Panc1 (cell line): ENCODE results near the gene IGFL3. TPM values are rescaled to one million over a fixed set of nuclear protein-coding genes. Genes with fewer than 3 reads are reported as not detected.

Source experiments
- ATAC-seq: fragments of 200-7000 bp; cut with Tn5 transposase; 2 replicates; pipeline ENCODE4 v1.9.1; 2020; ENCODE audit warnings: mild to moderate bottlenecking, moderate library complexity
- BruUV-seq: library from RNA; stranded (reverse); fragments of 400-500 nt; replicated peaks from 2 replicates; lab custom pipeline; 2021; lab: Mats Ljungman, UMichigan
- CTCF ChIA-PET: fragments of 300-600 bp; sonication (Branson Sonifier 250); formaldehyde crosslinking; loops from one replicate; lab custom pipeline; 2022; ENCODE audit warnings: antibody characterized with exemption; lab: Charles Lee
- POLR2A ChIA-PET: fragments of 300-600 bp; sonication (Branson Sonifier 250); formaldehyde crosslinking; loops from one replicate; lab custom pipeline; 2022; ENCODE audit warnings: antibody characterized with exemption; lab: Charles Lee
- DNase-seq: peaks from one replicate; pipeline ENCODE4 v3.0.0-alpha.2; 2010; ENCODE audit warnings: low read depth, low spot score
- H3K27ac ChIP-seq: 2 replicates; pipeline ENCODE4 v1.5.1; 2011; ENCODE audit warnings: mild to moderate bottlenecking, low read length, inconsistent platforms
- H3K27me3 ChIP-seq: fragments of 200-500 bp; sonication (Bioruptor generic); 2 replicates; pipeline ENCODE4 v1.6.0; 2014; ENCODE audit warnings: low read length, inconsistent platforms; ENCODE audit not compliant: control insufficient read depth, insufficient read depth
- H3K36me3 ChIP-seq: fragments of 200-500 bp; sonication (Bioruptor generic); 2 replicates; pipeline ENCODE4 v1.5.1; 2014; ENCODE audit warnings: inconsistent platforms, mild to moderate bottlenecking, low read length, moderate library complexity; ENCODE audit not compliant: control insufficient read depth, insufficient read depth
- H3K4me1 ChIP-seq: 2 replicates; pipeline ENCODE4 v1.5.1; 2011; ENCODE audit warnings: inconsistent platforms, mild to moderate bottlenecking, low read length, moderate library complexity; ENCODE audit not compliant: control insufficient read depth, insufficient read depth
- H3K4me3 ChIP-seq, 2 experiments: 2 replicates each; pipeline ENCODE4 v1.5.1; 2011 to 2012; ENCODE audit warnings: low read depth in 2 of 2, low read length in 2 of 2, mild to moderate bottlenecking in 2 of 2, inconsistent platforms in 1 of 2, moderate library complexity in 1 of 2
- H3K9me3 ChIP-seq: fragments of 200-500 bp; sonication (Bioruptor generic); 2 replicates; pipeline ENCODE4 v1.5.1; 2014; ENCODE audit warnings: low read depth, mild to moderate bottlenecking, inconsistent platforms, low read length, moderate library complexity; ENCODE audit not compliant: control insufficient read depth, insufficient read depth
- POLR2AphosphoS5 ChIP-seq: IDR thresholded peaks from 2 replicates; pipeline ENCODE4 v1.6.1; 2012; ENCODE audit warnings: mild to moderate bottlenecking, low read depth, low read length, moderate library complexity
- SIN3A ChIP-seq: IDR thresholded peaks from 2 replicates; pipeline ENCODE4 v1.6.1; 2012; ENCODE audit warnings: low read depth, mild to moderate bottlenecking, low read length, moderate library complexity, borderline replicate concordance; ENCODE audit not compliant: insufficient read depth
- TCF7L2 ChIP-seq: IDR thresholded peaks from 2 replicates; pipeline ENCODE4 v1.6.1; 2011; ENCODE audit warnings: mild to moderate bottlenecking, low read depth, low read length, inconsistent platforms
- in situ Hi-C: cut with HindIII; loops from 2 replicates; pipeline ENCODE4 v1.10.0; 2016; ENCODE audit warnings: low sequenced_read_pairs, low pct_unique_long_range_greater_than_20kb
- intact Hi-C: fragments of 100-400 bp; cut with micrococcal nuclease; formaldehyde crosslinking; loops from one replicate; pipeline ENCODE4 v1.10.0; 2022; ENCODE audit not compliant: unreplicated experiment
- total RNA-seq: library from RNA; stranded (reverse); gene quantifications from one replicate; pipeline ENCODE4 v1.2.1, GENCODE V29; 2021; ENCODE audit not compliant: unreplicated experiment
- TF ChIP-seq, protein P1 (sequence below): fragments of 450-650 bp; IDR thresholded peaks from 2 replicates; pipeline ENCODE4 v1.5.1; 2017; ENCODE audit warnings: mild to moderate bottlenecking
- TF ChIP-seq, protein P2 (sequence below), 2 experiments: IDR thresholded peaks; 2 replicates each; pipeline ENCODE4 v1.6.1; 2011 to 2012; ENCODE audit warnings: low read depth in 2 of 2, control low read depth in 1 of 2, low read length in 1 of 2, mild to moderate bottlenecking in 1 of 2, moderate library complexity in 1 of 2; ENCODE audit not compliant: insufficient read depth in 1 of 2

IGFL3 gene
- total RNA-seq, 1 experiment from 2014 or later: not detected

DNA sequence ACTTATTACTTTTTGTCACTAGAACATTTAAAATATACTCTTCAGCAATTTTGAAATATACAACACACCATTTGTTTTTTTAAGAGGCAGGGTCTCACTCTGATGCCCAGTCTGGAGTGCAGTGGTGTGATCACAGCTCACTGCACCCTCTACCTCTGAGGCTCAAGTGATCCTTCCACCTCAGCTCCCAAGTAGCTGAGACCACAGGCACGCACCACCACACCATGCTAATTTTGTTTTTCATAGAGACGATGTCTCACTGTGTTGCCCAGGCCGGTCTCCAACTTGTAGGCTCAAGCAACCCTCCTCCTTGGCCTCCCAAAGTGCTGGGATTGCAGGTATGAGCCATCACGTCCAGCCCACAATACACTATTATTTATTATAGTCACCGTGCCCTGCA lies 26.1 kb upstream of the IGFL3 start:
- DNase-seq (no peak), ATAC-seq (no peak)
- intact Hi-C loops (no loop called here), in situ Hi-C loops (no loop called here)
- H3K4me1 ChIP-seq: no peaks in the 10 kb centered on the region
- peaks cover 2% of the 10 kb centered on the region for H3K27me3 ChIP-seq
- H3K4me3 ChIP-seq: no peak overlapping the region
- BruUV-seq: no TSS peak
- TF ChIP-seq, protein P1, sequence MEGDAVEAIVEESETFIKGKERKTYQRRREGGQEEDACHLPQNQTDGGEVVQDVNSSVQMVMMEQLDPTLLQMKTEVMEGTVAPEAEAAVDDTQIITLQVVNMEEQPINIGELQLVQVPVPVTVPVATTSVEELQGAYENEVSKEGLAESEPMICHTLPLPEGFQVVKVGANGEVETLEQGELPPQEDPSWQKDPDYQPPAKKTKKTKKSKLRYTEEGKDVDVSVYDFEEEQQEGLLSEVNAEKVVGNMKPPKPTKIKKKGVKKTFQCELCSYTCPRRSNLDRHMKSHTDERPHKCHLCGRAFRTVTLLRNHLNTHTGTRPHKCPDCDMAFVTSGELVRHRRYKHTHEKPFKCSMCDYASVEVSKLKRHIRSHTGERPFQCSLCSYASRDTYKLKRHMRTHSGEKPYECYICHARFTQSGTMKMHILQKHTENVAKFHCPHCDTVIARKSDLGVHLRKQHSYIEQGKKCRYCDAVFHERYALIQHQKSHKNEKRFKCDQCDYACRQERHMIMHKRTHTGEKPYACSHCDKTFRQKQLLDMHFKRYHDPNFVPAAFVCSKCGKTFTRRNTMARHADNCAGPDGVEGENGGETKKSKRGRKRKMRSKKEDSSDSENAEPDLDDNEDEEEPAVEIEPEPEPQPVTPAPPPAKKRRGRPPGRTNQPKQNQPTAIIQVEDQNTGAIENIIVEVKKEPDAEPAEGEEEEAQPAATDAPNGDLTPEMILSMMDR: no peak
- no peak for TF ChIP-seq POLR2AphosphoS5
- no peak for TF ChIP-seq SIN3A
- TF ChIP-seq, protein P2, sequence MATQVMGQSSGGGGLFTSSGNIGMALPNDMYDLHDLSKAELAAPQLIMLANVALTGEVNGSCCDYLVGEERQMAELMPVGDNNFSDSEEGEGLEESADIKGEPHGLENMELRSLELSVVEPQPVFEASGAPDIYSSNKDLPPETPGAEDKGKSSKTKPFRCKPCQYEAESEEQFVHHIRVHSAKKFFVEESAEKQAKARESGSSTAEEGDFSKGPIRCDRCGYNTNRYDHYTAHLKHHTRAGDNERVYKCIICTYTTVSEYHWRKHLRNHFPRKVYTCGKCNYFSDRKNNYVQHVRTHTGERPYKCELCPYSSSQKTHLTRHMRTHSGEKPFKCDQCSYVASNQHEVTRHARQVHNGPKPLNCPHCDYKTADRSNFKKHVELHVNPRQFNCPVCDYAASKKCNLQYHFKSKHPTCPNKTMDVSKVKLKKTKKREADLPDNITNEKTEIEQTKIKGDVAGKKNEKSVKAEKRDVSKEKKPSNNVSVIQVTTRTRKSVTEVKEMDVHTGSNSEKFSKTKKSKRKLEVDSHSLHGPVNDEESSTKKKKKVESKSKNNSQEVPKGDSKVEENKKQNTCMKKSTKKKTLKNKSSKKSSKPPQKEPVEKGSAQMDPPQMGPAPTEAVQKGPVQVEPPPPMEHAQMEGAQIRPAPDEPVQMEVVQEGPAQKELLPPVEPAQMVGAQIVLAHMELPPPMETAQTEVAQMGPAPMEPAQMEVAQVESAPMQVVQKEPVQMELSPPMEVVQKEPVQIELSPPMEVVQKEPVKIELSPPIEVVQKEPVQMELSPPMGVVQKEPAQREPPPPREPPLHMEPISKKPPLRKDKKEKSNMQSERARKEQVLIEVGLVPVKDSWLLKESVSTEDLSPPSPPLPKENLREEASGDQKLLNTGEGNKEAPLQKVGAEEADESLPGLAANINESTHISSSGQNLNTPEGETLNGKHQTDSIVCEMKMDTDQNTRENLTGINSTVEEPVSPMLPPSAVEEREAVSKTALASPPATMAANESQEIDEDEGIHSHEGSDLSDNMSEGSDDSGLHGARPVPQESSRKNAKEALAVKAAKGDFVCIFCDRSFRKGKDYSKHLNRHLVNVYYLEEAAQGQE (IDR thresholded peaks at IDR 0.05; ENCODE audit: insufficient read depth in 1 of 2, low read depth in 2 of 2, low read length in 1 of 2): no peak
- TF ChIP-seq TCF7L2: no peak
- CTCF ChIA-PET: no interaction called here
- H3K27ac ChIP-seq: no peak overlapping the region
- POLR2A ChIA-PET: no interaction called here
- no peaks in the 10 kb centered on the region for H3K36me3 ChIP-seq
- H3K9me3 ChIP-seq: no peaks in the 10 kb centered on the region

DNA sequence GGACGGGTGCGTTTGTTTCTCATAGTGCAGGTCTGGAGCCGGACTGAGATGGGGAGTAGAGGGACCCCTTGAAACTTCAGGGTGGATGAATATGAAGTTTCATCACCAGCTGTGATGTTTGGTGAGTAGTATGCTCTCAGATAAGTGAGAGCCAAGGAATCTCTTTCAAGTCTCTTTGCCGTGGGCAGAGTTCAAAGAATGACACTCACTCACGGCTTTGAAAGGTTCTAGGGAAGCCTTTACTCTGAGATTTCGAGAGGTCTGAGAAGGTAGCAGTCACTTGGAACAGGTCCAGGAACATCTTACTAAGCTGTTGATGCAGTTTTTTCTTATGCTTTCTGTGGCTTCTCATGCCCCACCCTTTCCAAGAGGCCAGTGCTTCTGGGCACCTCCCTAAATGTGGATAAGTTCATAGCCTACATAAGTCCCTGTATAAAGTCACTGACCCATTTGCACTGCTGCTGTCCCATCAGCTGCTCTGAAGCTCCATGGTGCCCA lies 23.4 kb upstream of the IGFL3 start, which contains the start of gene IGFL2:
Gene IGFL2 (plus strand): TSS at position 448 of the 498 bp plus-strand sequence. CDS start 41 bp downstream, at position 489.
- Histone ChIP-seq H3K27me3 (peaks cover 2% of the 10 kb centered on the region; the same call in 1 of the 2 replicates), H3K9me3 (no peaks in the 10 kb centered on the region), H3K4me3 (no peak within 1 kb of the TSS), H3K36me3 (no peaks in the 10 kb centered on the region), H3K27ac (no peak within 1 kb of the TSS), H3K4me1 (no peaks in the 10 kb centered on the region)
- ChIA-PET POLR2A (no interaction called here), CTCF (no interaction called here)
- DNase-seq (no peak), ATAC-seq (no peak)
- in situ Hi-C loops: no loop called here
- BruUV-seq: no TSS peak
- intact Hi-C loops: no loop called here
- TF ChIP-seq, protein P2 (IDR thresholded peaks at IDR 0.05; ENCODE audit: insufficient read depth in 1 of 2, low read depth in 2 of 2, low read length in 1 of 2): no peak
- TF ChIP-seq TCF7L2 (no peak), POLR2AphosphoS5 (no peak), SIN3A (no peak)
- TF ChIP-seq, protein P1: no peak
